Measurements from ENCODE around the gene CTBP2.

The CTBP2 gene

DNA sequence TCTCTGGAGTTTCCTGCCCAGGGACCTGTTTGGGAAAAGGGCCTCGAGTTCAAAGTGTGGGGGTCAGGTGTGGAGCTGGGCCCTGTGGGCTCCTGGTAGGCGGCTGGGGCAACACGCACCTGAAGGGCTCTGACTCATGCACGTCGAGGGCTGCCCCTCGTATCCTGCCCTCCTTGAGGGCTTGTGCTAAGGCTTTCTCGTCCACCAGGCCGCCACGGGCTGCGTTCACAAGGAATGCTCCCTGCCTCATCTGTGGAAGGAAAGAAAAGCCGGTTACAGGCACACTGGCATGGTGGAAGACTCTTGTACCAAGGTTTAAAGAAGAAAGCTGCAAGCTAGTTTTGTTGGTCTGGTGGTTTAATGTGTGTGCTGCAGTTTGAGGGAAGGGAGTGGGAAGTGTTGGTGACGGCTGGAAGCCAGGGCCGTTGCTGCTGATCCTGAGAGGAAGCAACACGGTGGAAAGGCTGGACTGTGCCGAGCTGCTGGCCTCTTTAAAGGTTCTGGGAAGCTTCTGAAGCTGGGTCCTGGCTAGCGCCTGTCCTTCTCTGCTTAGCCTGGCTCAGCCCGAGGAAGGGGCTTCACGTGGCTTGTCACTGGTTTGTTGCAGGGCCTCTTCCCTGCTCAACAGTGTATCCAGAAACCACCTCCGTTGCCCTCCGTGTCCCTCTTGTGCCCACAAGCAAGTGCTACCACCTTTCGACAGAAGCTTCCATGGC, 166.5 kb downstream of the CTBP2 start:
- TF ChIP-seq CTCF (IDR thresholded peaks at IDR 0.05; ENCODE audit: control extremely low read depth, extremely low read depth, low read depth, missing control alignments) = no peak
- CTCF ChIA-PET = interaction anchor here (1.9 to 3.6 kb wide), 5 partner anchors 8 to 78 kb away, joined by 6 to 24 read pairs (median 14); no protein-coding TSS in a partner anchor
- POLR2A ChIA-PET = interaction anchor here (0.6 kb wide), 1 partner anchor 75 kb away, joined by 3 read pairs; no protein-coding TSS in a partner anchor
- DNase-seq (ENCODE audit: extremely low spot score) = no peak

DNA sequence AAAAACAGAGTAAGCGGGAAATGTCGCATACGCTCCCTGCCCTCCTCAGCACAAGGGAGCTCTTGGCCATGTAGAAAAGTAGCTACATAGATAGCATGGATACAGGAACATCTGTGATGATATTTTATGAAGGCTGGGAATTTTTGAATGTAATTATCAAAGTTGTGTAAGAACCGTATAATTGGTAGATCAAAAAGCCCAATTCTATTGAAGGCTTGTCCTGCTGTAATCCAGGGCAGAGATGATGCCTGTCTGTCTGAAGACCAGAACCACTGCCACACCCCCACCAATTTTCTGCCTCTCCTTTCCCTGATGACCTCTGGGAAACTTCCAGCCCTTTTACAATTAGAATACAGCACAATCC, 167.0 kb downstream of the CTBP2 start:
- DNase-seq (ENCODE audit: extremely low spot score) = no peak
- ChIA-PET POLR2A (no interaction called here), CTCF (interaction anchor here (1.0 to 3.6 kb wide), 10 partner anchors 8 to 141 kb away, joined by 3 to 24 read pairs (median 8); no protein-coding TSS in a partner anchor)
- no peak for TF ChIP-seq CTCF (IDR thresholded peaks at IDR 0.05; ENCODE audit: control extremely low read depth, extremely low read depth, low read depth, missing control alignments)

DNA sequence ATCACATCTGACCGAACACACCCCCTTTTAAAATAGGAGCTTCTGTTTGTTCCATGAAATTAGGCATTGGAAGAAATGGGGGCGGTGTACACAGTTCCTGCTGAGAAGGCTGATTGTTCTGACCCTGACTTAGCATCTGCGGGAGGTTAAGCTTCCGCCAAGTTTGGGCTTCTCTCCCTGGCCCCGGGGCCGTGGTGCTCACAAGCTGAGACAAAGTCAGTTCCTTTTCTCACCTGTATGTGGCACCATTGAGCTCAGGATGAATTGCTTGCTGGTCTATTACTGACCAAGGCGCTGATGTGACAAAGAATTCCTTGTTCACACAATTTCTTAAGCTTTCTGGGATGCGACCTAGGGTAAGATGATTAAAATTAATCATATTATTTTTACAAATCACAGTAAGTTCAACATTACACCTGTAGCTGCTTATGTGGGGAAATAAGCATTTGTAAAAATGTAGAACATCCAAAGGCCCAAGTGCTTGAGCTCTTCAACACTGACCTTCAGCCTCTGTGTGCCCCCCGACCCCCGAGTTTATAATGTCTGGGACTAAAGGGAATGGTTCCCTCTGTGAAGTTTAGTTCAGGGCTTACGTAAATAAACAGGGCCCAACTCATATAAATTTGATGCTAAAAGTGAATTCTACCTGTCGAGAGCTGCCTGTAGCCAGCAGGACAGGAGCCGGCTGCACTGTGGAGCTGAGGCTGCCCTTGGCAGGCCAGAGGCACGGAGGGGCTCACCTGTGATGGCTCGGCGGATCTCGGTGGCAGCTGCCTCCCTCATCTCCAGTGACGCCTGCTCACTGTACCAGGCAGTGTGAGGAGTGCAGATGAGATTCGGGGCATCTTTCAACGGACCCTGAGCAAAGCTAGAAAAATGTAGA, 167.7 kb downstream of the CTBP2 start:
- ChIA-PET POLR2A (no interaction called here), CTCF (interaction anchor here (1.0 to 3.6 kb wide), 16 partner anchors 9 to 463 kb away, joined by 3 to 24 read pairs (median 4); no protein-coding TSS in a partner anchor)
- DNase-seq (ENCODE audit: extremely low spot score) = peak; percentile 30
- TF ChIP-seq CTCF (IDR thresholded peaks at IDR 0.05; ENCODE audit: control extremely low read depth, extremely low read depth, low read depth, missing control alignments) = peak; percentile 44

DNA sequence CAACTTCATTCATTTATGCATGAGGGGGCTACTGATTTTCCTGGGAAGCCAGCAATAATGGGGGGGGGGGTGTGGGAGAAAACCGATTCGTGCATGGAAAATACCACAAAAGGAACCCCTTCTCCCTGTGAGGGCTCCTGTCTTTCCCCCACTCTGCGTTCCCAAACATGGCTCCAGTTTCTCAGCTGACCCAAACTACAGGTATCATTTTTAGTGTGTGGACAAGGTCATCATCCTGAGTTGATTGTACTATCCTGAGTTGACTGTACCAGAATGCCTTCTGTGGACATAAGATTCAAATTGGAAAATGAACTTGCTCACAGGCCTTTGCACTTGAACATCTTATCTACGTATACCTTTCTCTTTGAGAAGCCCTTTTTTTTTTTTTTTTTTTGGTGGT, 168.5 kb downstream of the CTBP2 start:
- ChIA-PET POLR2A (no interaction called here), CTCF (interaction anchor here (1.0 to 3.6 kb wide), 13 partner anchors 9 to 462 kb away, joined by 3 to 24 read pairs (median 4); no protein-coding TSS in a partner anchor)
- peak; percentile 11 for DNase-seq (ENCODE audit: extremely low spot score)
- no peak for TF ChIP-seq CTCF (IDR thresholded peaks at IDR 0.05; ENCODE audit: control extremely low read depth, extremely low read depth, low read depth, missing control alignments)

DNA sequence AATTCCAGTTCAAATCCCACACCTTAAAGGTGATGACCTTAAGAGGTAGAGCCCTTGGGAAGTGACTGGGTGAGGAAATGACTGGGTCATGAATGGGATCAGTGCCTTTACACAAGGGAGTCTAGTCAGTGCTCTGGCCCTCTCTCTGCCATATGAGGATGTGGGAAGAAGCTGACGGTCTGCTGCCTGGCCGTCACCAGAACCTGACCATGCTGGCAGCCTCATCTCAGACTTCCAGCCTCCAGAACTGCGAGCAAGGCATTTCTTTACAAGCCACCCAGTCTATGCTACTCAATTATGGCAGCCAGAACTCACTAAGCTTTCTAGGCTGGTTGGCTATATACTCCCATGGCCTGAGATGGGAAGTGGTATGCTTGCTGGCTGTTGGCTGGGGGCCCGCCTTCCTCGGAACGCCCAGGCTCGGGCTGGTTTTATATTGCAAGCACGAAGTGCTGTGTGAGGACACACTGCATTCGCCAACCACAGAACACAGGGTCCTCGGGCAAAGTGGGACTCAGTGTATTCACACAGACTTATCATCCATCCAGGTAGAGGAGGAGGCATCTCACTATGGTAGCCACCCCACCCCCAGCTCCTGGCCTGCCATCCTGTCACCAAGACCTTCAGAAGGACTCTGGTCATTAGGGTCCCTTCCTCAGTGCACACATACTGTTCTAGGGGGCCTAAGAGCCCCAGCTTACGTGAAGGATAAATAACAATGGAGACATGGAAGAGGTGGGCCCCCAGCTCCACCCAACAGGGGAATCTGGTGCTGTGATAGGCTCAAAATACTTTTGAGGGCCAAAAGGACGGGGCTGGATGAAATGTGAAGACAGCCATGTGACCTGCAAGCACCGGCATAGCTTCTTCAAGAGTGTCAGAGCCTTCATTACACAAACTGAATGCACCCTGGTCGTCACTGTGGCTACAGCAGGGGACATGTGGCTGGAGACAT, 169.4 kb downstream of the CTBP2 start:
- TF ChIP-seq CTCF (IDR thresholded peaks at IDR 0.05; ENCODE audit: control extremely low read depth, extremely low read depth, low read depth, missing control alignments) = no peak
- DNase-seq (ENCODE audit: extremely low spot score) = no peak
- ChIA-PET CTCF (interaction anchor here (1.7 to 3.6 kb wide), 5 partner anchors 8 to 461 kb away, joined by 4 to 24 read pairs (median 15); no protein-coding TSS in a partner anchor), POLR2A (no interaction called here)

Data from GM10248 (cell line).